Spleen (tissue), 11 donors: Measurements from ENCODE around the gene OR56B1. TPM values are rescaled to one million over a fixed set of nuclear protein-coding genes. Genes with fewer than 3 reads are reported as not detected.

Experiments used
- DNase-seq: peaks from one replicate; pipeline ENCODE4 v3.0.0-alpha.2; 2020
- H3K27ac ChIP-seq, 8 donors: fragments of 200-600 bp; sonication (generic) in 7 of 8; 1 replicate in 4 of 8; 2 replicates in 4 of 8; pipeline versions ENCODE4 v1.5.0 to v1.8.0; 2016 to 2021; ENCODE audit warnings: inconsistent platforms in 4 of 8, mild to moderate bottlenecking in 4 of 8, moderate library complexity in 1 of 8
- H3K27me3 ChIP-seq, 7 donors: fragments of 200-600 bp; sonication (generic) in 6 of 7; replicated peaks in 1 of 7; 1 replicate in 4 of 7; 2 replicates in 3 of 7; pipeline versions ENCODE4 v1.5.0 to v1.8.0; 2016 to 2021; ENCODE audit warnings: inconsistent platforms in 3 of 7, mild to moderate bottlenecking in 1 of 7
- H3K36me3 ChIP-seq, 6 donors: fragments of 200-600 bp; sonication (generic) in 5 of 6; 1 replicate in 4 of 6; 2 replicates in 2 of 6; pipeline versions ENCODE4 v1.5.0 to v1.8.0; 2016 to 2021; ENCODE audit warnings: inconsistent platforms in 2 of 6
- H3K4me1 ChIP-seq, 6 donors: fragments of 200-600 bp; sonication (generic) in 5 of 6; 1 replicate in 3 of 6; 2 replicates in 3 of 6; pipeline versions ENCODE4 v1.5.0 to v1.8.0; 2016 to 2021; ENCODE audit warnings: inconsistent platforms in 3 of 6
- H3K4me3 ChIP-seq, 8 donors: fragments of 200-600 bp; sonication (generic) in 7 of 8; 1 replicate in 4 of 8; 2 replicates in 4 of 8; pipeline versions ENCODE4 v1.5.0 to v1.8.0; 2016 to 2021; ENCODE audit warnings: inconsistent platforms in 4 of 8, mild to moderate bottlenecking in 4 of 8, moderate library complexity in 2 of 8
- H3K9me3 ChIP-seq, 8 donors: fragments of 200-600 bp; sonication (generic) in 7 of 8; 1 replicate in 4 of 8; 2 replicates in 4 of 8; pipeline versions ENCODE4 v1.5.0 to v1.8.0; 2016 to 2021; ENCODE audit warnings: inconsistent platforms in 4 of 8
- POLR2A ChIP-seq, 3 donors: fragments of 450-650 bp; IDR thresholded peaks; one replicate each; pipeline ENCODE4 v1.5.1; 2017; ENCODE audit warnings: antibody characterized with exemption in 3 of 3, mild to moderate bottlenecking in 1 of 3
- POLR2AphosphoS5 ChIP-seq, 3 donors: sonication (generic); formaldehyde crosslinking; IDR thresholded peaks; one replicate each; pipeline ENCODE4 v1.5.1; 2017; ENCODE audit warnings: antibody characterized with exemption in 3 of 3
- WGBS, 5 donors: extraction: QIAGEN DNeasy Blood & Tissue Kit in 3 of 5; methylation state at CpG; one replicate each; pipeline versions ENCODE4 v1.1.5 to v1.1.7; 2013 to 2018; 5-methylcytosine and 5-hydroxymethylcytosine counted together
- intact Hi-C: fragments of 100-400 bp; cut with DNase I; formaldehyde crosslinking; loops from one replicate; pipeline ENCODE4 v1.15.0; 2023; ENCODE audit warnings: low total_unique reads
- polyA plus RNA-seq, 3 donors: library from polyadenylated mRNA; stranded (reverse); fragments of 200-250 nt; gene quantifications; one replicate each; pipeline ENCODE4 v1.2.1, GENCODE V29; 2013
- total RNA-seq, 7 donors: library from RNA; depleted of rRNA in 3 of 7; stranded (reverse); fragments of >200 nt in 3 of 7; fragmentation: NEBNext Ultra II Directional in 4 of 7; extraction: Animal tissue kit (Norgen Biotek cat#: 25700) in 4 of 7; gene quantifications; one replicate each; pipeline versions ENCODE4 v1.1.0 to v1.2.1, GENCODE V29; 2016 to 2021
- TF ChIP-seq, protein P1 (sequence below), 11 experiments: fragments of 200-600 bp in 7 of 11; fragments of 450-650 bp in 4 of 11; sonication (generic) in 4 of 11; IDR thresholded peaks in 8 of 11; conservative IDR thresholded peaks in 3 of 11; 1 replicate in 7 of 11; 2 replicates in 4 of 11; pipeline versions ENCODE4 v1.4.0 to v1.8.0; 2016 to 2021; ENCODE audit warnings: antibody characterized with exemption in 11 of 11, inconsistent platforms in 4 of 11, mild to moderate bottlenecking in 1 of 11
- donor health status: healthy with polysubstance abuse.
- donor health status: DM: no; HTN: no; CAD: no; lungs with moderate emphysema.
- donor health status: DM: no; HTN: no; CAD: no.
- donor health status: Bipolar disorder and iron deficiency.
- donor health status: healthy.
- donor health status: DM: no; HTN: no; CAD: no.
- donor health status: DM: yes; HTN: yes; CAD: no.

The OR56B1 gene
- total and polyA plus RNA-seq, 10 donors, result 0.06 to 1.8 (median 0.58) TPM

DNA sequence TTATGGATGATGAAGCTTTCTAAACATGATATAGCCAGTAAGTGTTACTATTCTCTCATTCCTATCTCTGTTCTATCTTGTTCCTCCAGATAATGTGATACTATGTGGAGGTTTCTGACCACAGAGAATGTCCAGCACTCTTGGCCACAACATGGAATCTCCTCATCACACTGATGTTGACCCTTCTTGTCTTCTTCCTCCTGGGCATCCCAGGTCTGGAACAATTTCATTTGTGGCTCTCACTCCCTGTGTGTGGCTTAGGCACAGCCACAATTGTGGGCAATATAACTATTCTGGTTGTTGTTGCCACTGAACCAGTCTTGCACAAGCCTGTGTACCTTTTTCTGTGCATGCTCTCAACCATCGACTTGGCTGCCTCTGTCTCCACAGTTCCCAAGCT, 9.9 kb upstream of the OR56B1 start:
- H3K4me1 ChIP-seq, result no peaks in the 10 kb centered on the region
- peaks cover 0 to 7% (median 0%) of the 10 kb centered on the region in 6 donors for H3K36me3 ChIP-seq
- no peak for TF ChIP-seq POLR2A (IDR thresholded peaks at IDR 0.05)
- TF ChIP-seq, protein P1, sequence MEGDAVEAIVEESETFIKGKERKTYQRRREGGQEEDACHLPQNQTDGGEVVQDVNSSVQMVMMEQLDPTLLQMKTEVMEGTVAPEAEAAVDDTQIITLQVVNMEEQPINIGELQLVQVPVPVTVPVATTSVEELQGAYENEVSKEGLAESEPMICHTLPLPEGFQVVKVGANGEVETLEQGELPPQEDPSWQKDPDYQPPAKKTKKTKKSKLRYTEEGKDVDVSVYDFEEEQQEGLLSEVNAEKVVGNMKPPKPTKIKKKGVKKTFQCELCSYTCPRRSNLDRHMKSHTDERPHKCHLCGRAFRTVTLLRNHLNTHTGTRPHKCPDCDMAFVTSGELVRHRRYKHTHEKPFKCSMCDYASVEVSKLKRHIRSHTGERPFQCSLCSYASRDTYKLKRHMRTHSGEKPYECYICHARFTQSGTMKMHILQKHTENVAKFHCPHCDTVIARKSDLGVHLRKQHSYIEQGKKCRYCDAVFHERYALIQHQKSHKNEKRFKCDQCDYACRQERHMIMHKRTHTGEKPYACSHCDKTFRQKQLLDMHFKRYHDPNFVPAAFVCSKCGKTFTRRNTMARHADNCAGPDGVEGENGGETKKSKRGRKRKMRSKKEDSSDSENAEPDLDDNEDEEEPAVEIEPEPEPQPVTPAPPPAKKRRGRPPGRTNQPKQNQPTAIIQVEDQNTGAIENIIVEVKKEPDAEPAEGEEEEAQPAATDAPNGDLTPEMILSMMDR (IDR thresholded peaks at IDR 0.05 in 8 of 11, conservative IDR thresholded peaks at IDR 0.05 in 3 of 11), result no peak
- TF ChIP-seq POLR2AphosphoS5 (IDR thresholded peaks at IDR 0.05), result no peak
- no peak overlapping the region for H3K4me3 ChIP-seq
- 86 to 100% (median 94%) methylated on average over 1 of the region's 1 CpG for WGBS, 5 donors
- DNase-seq, result no peak
- no peaks in the 10 kb centered on the region for H3K27me3 ChIP-seq
- no peaks in the 10 kb centered on the region for H3K9me3 ChIP-seq
- H3K27ac ChIP-seq, result no peak overlapping the region
- intact Hi-C loops, result no loop called here

DNA sequence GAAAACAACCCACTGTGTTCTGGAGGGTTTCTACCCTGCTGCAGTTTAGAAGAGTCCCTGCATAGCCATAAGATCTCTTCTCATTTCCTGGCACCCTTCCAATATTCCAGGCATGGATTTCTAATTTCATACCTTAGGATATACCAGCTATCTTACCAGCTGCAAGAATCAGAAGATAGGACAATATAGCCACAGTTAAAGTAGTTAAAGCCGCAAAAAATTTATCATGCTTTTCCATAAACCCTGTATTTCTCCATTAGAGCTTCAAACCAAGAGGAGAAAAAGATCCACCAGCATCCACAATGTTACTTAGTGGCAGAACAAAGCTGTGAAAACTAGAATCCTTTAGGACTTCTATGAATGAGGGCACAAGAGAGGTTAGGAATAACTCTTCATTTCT, 8.6 kb upstream of the OR56B1 start:
- TF ChIP-seq, protein P1 (IDR thresholded peaks at IDR 0.05 in 8 of 11, conservative IDR thresholded peaks at IDR 0.05 in 3 of 11), result no peak
- TF ChIP-seq POLR2AphosphoS5 (IDR thresholded peaks at IDR 0.05) (no peak), POLR2A (IDR thresholded peaks at IDR 0.05) (no peak)
- no peaks in the 10 kb centered on the region for H3K9me3 ChIP-seq
- no peak for DNase-seq
- no peaks in the 10 kb centered on the region for H3K27me3 ChIP-seq
- 94 to 100% (median 96%) methylated on average over 1 of the region's 1 CpG for WGBS, 5 donors
- H3K4me3 ChIP-seq, result no peak overlapping the region
- no peaks in the 10 kb centered on the region for H3K4me1 ChIP-seq
- H3K27ac ChIP-seq, result no peak overlapping the region
- intact Hi-C loops, result no loop called here
- peaks cover 0 to 7% (median 0%) of the 10 kb centered on the region in 6 donors for H3K36me3 ChIP-seq

DNA sequence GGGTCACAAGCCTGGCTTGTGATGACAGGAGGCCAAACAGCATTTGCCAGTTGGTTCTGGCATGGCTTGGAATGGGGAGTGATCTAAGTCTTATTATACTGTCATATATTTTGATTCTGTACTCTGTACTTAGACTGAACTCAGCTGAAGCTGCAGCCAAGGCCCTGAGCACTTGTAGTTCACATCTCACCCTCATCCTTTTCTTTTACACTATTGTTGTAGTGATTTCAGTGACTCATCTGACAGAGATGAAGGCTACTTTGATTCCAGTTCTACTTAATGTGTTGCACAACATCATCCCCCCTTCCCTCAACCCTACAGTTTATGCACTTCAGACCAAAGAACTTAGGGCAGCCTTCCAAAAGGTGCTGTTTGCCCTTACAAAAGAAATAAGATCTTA, 843 bp downstream of the OR56B1 start:
- no peak overlapping the region for H3K4me3 ChIP-seq
- H3K9me3 ChIP-seq, result peaks cover 0 to 17% (median 10%) of the 10 kb centered on the region in 8 donors
- H3K27me3 ChIP-seq, result no peaks in the 10 kb centered on the region
- DNase-seq, result no peak
- TF ChIP-seq POLR2AphosphoS5 (IDR thresholded peaks at IDR 0.05), result no peak
- no peak for TF ChIP-seq POLR2A (IDR thresholded peaks at IDR 0.05)
- TF ChIP-seq, protein P1 (IDR thresholded peaks at IDR 0.05 in 8 of 11, conservative IDR thresholded peaks at IDR 0.05 in 3 of 11), result no peak
- intact Hi-C loops, result no loop called here
- no peak overlapping the region for H3K27ac ChIP-seq
- peaks cover 0 to 8% (median 0%) of the 10 kb centered on the region in 6 donors for H3K36me3 ChIP-seq
- no peaks in the 10 kb centered on the region for H3K4me1 ChIP-seq

DNA sequence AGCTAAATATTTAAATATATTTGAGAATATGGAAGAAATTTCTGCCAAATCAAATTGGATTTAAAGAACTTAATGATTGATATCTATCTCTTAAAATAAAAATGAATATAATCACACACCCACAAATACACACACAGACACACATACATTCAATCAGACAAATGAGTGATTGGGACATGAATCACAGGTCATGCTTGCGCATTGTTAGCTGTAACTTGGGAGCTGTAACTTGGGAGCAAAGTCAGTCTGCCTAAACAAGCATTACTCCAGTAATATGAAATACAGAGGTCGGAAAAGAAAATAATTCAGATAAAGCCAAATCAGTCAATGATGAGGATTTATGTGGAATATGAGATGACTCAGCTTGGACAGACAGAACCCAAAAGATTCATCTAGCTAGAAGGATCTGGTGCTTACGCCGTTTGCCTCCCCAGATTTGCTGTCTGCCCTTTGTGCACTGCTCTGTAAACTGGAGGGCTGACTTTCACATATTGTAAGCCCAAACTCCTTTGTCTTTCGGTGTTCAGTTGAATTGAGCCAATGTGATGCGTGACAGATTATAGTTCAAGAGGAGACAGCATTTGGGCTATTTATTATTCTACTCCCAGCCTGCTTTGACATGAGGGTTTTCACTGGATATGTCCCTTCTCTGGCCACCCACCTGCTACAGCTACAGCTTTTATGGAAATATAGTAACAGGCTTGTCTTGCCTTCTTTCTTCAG, 1.6 kb downstream of the OR56B1 start:
- H3K27ac ChIP-seq, result no peak overlapping the region

More for the DNA sequence above, 1.6 kb downstream of the OR56B1 start:
- Histone ChIP-seq H3K27me3 (no peaks in the 10 kb centered on the region), H3K4me1 (no peaks in the 10 kb centered on the region), H3K9me3 (peaks cover 0 to 24% (median 16%) of the 10 kb centered on the region in 8 donors), H3K4me3 (no peak overlapping the region), H3K36me3 (peaks cover 0 to 8% (median 0%) of the 10 kb centered on the region in 6 donors)
- intact Hi-C loops, result no loop called here
- TF ChIP-seq POLR2A (IDR thresholded peaks at IDR 0.05) (no peak), POLR2AphosphoS5 (IDR thresholded peaks at IDR 0.05) (no peak)
- TF ChIP-seq, protein P1 (IDR thresholded peaks at IDR 0.05 in 8 of 11, conservative IDR thresholded peaks at IDR 0.05 in 3 of 11), result no peak
- WGBS, 5 donors, result 83 to 93% (median 88%) methylated on average over 6 of the region's 6 CpGs
- no peak for DNase-seq
